WTC11 (cell line): ENCODE results near the gene HACD2. TPM values are rescaled to one million over a fixed set of nuclear protein-coding genes. Genes with fewer than 3 reads are reported as not detected.

Source experiments
- ATAC-seq: fragments of 200-7000 bp; cut with Tn5 transposase; 2 replicates; pipeline ENCODE4 v1.10.0; 2021; ENCODE audit warnings: mild to moderate bottlenecking, moderate library complexity
- CTCF ChIA-PET: fragments of 300-600 bp; sonication (Branson Sonifier 250); formaldehyde crosslinking; loops from one replicate; lab custom pipeline; 2021; ENCODE audit warnings: antibody characterized with exemption; lab: Charles Lee
- POLR2A ChIA-PET: fragments of 350-600 bp; sonication (Branson Sonifier 250); formaldehyde crosslinking; loops from one replicate; lab custom pipeline; 2021; ENCODE audit warnings: antibody characterized with exemption; lab: Charles Lee
- DNase-seq: peaks from one replicate; pipeline ENCODE4 v3.0.0; 2021; ENCODE audit warnings: low spot score
- H3K27ac Mint-ChIP-seq: 2 replicates; pipeline ENCODE4 v1.8.0; 2021; ENCODE audit warnings: mixed read lengths
- H3K27me3 Mint-ChIP-seq: 2 replicates; pipeline ENCODE4 v1.8.0; 2021; ENCODE audit warnings: low read depth, mild to moderate bottlenecking, moderate library complexity, mixed read lengths
- H3K36me3 Mint-ChIP-seq: 2 replicates; pipeline ENCODE4 v1.8.0; 2021; ENCODE audit warnings: mixed read lengths
- H3K4me1 Mint-ChIP-seq: 2 replicates; pipeline ENCODE4 v1.8.0; 2022; ENCODE audit warnings: mixed read lengths
- H3K4me3 Mint-ChIP-seq: 2 replicates; pipeline ENCODE4 v1.8.0; 2021; ENCODE audit warnings: mild to moderate bottlenecking, moderate library complexity, mixed read lengths
- H3K9me3 Mint-ChIP-seq: 2 replicates; pipeline ENCODE4 v1.8.0; 2021; ENCODE audit warnings: mixed read lengths
- AFF4 ChIP-seq: sonication (generic); formaldehyde crosslinking; IDR thresholded peaks from 2 replicates; pipeline ENCODE4 v1.8.1; 2023; ENCODE audit warnings: mild to moderate bottlenecking, missing genetic modification reagents, borderline replicate concordance
- ATF6 ChIP-seq: sonication (generic); formaldehyde crosslinking; IDR thresholded peaks from 2 replicates; pipeline ENCODE4 v1.8.1; 2023; ENCODE audit warnings: mild to moderate bottlenecking, missing genetic modification reagents
- CREB1 ChIP-seq: sonication (generic); formaldehyde crosslinking; IDR thresholded peaks from 2 replicates; pipeline ENCODE4 v1.8.0; 2023; ENCODE audit warnings: mild to moderate bottlenecking, missing genetic modification reagents
- ERG ChIP-seq: fragments of 250-450 bp; sonication (Bioruptor Pico); IDR thresholded peaks from 2 replicates; pipeline ENCODE4 v1.8.0; 2021; ENCODE audit warnings: mild to moderate bottlenecking
- FOXP4 ChIP-seq: sonication (generic); formaldehyde crosslinking; IDR thresholded peaks from 2 replicates; pipeline ENCODE4 v1.8.0; 2022; ENCODE audit warnings: mild to moderate bottlenecking, missing genetic modification reagents
- GABPB1 ChIP-seq: sonication (generic); formaldehyde crosslinking; IDR thresholded peaks from 2 replicates; pipeline ENCODE4 v1.8.1; 2023; ENCODE audit warnings: mild to moderate bottlenecking, missing genetic modification reagents
- JUN ChIP-seq: sonication (generic); formaldehyde crosslinking; IDR thresholded peaks from 2 replicates; pipeline ENCODE4 v1.8.0; 2023; ENCODE audit warnings: mild to moderate bottlenecking, missing genetic modification reagents
- MYBL2 ChIP-seq: sonication (generic); formaldehyde crosslinking; IDR thresholded peaks from 2 replicates; pipeline ENCODE4 v1.8.1; 2023; ENCODE audit warnings: mild to moderate bottlenecking, moderate library complexity, missing genetic modification reagents
- SMAD3 ChIP-seq: sonication (generic); formaldehyde crosslinking; IDR thresholded peaks from 2 replicates; pipeline ENCODE4 v1.8.0; 2022; ENCODE audit warnings: missing genetic modification reagents, mild to moderate bottlenecking, borderline replicate concordance
- SMAD4 ChIP-seq: sonication (generic); formaldehyde crosslinking; IDR thresholded peaks from 2 replicates; pipeline ENCODE4 v1.8.0; 2022; ENCODE audit warnings: mild to moderate bottlenecking, missing genetic modification reagents
- SP1 ChIP-seq: sonication (generic); formaldehyde crosslinking; conservative IDR thresholded peaks from 2 replicates; pipeline ENCODE4 v1.8.1; 2022; ENCODE audit warnings: missing genetic modification reagents
- ZMAT4 ChIP-seq: fragments of 250-450 bp; sonication (Bioruptor Pico); IDR thresholded peaks from 2 replicates; pipeline ENCODE4 v1.9.0; 2021; ENCODE audit warnings: mild to moderate bottlenecking
- ZNF219 ChIP-seq: sonication (generic); formaldehyde crosslinking; IDR thresholded peaks from 2 replicates; pipeline ENCODE4 v1.8.0; 2023; ENCODE audit warnings: missing genetic modification reagents, mild to moderate bottlenecking, borderline replicate concordance
- ZNF416 ChIP-seq: fragments of 250-450 bp; sonication (Bioruptor Pico); IDR thresholded peaks from 2 replicates; pipeline ENCODE4 v1.9.0; 2021; ENCODE audit warnings: mild to moderate bottlenecking, inconsistent platforms
- ZNF425 ChIP-seq: fragments of 250-450 bp; sonication (Bioruptor Pico); conservative IDR thresholded peaks from 2 replicates; pipeline ENCODE4 v1.9.0; 2021; ENCODE audit warnings: mild to moderate bottlenecking
- ZNF512 ChIP-seq: sonication (generic); formaldehyde crosslinking; IDR thresholded peaks from 2 replicates; pipeline ENCODE4 v1.8.1; 2022; ENCODE audit warnings: missing genetic modification reagents, borderline replicate concordance
- ZNF671 ChIP-seq: fragments of 250-450 bp; sonication (Bioruptor Pico); IDR thresholded peaks from 2 replicates; pipeline ENCODE4 v1.8.0; 2021; ENCODE audit warnings: mild to moderate bottlenecking
- total RNA-seq: library from RNA; stranded (reverse); gene quantifications from 3 replicates; pipeline ENCODE4 v1.2.3, GENCODE V29; 2021

The HACD2 gene
- total RNA-seq, 1 experiment from 2014 or later, result 26.1 TPM

- Mint-ChIP-seq H3K36me3 (no peaks in the 10 kb centered on the region), H3K27ac (no peak overlapping the region), H3K4me3 (no peak overlapping the region), H3K4me1 (peaks cover 25% of the 10 kb centered on the region), H3K9me3 (no peaks in the 10 kb centered on the region), H3K27me3 (no peaks in the 10 kb centered on the region)
- ATAC-seq, result no peak
- no peak for DNase-seq
- ChIA-PET POLR2A (interaction anchor here (1.2 kb wide), 1 partner anchor 32 kb away, joined by 3 read pairs; no protein-coding TSS in a partner anchor), CTCF (interaction anchor here (4.8 kb wide), 1 partner anchor 24 kb away, joined by 25 read pairs; no protein-coding TSS in a partner anchor)
- TF ChIP-seq SMAD4 (CRISPR knock-in tag) (no peak), CREB1 (CRISPR knock-in tag) (no peak), GABPB1 (CRISPR knock-in tag) (0 out of 2 replicates have a peak, but pooled peaks have one; percentile 51)
These were observed 33.3 kb upstream of the HACD2 start for GRCh38 chr3:123618076-123618708.

- no peaks in the 10 kb centered on the region for H3K27me3 Mint-ChIP-seq
- ChIA-PET POLR2A (interaction anchor here (0.5 to 0.7 kb wide), 2 partner anchors 8 to 1156 kb away, joined by 3 read pairs; no protein-coding TSS in a partner anchor), CTCF (no interaction called here)
- H3K4me1 Mint-ChIP-seq, result peaks cover 20% of the 10 kb centered on the region
- H3K9me3 Mint-ChIP-seq, result no peaks in the 10 kb centered on the region
- H3K27ac Mint-ChIP-seq, result no peak overlapping the region
- TF ChIP-seq ZNF671 (CRISPR knock-in tag) (no peak), JUN (CRISPR knock-in tag) (no peak), ZNF416 (CRISPR knock-in tag) (no peak), SMAD4 (CRISPR knock-in tag) (no peak), AFF4 (CRISPR knock-in tag) (no peak), ZNF425 (CRISPR knock-in tag) (no peak), MYBL2 (no peak), ERG (no peak), ZMAT4 (CRISPR knock-in tag) (no peak)
- no peak for ATAC-seq
- no peaks in the 10 kb centered on the region for H3K36me3 Mint-ChIP-seq
- no peak overlapping the region for H3K4me3 Mint-ChIP-seq
- no peak for DNase-seq
These were observed 31.7 kb upstream of the HACD2 start for GRCh38 chr3:123616593-123616992.

GRCh38 chr3:123613543-123613942, 28.7 kb upstream of the HACD2 start:
- no peaks in the 10 kb centered on the region for H3K27me3 Mint-ChIP-seq
- DNase-seq (no peak), ATAC-seq (no peak)
- no peaks in the 10 kb centered on the region for H3K9me3 Mint-ChIP-seq
- peaks cover 3% of the 10 kb centered on the region; the same call in 1 of the 2 replicates for H3K4me1 Mint-ChIP-seq
- CTCF ChIA-PET, result interaction anchor here (0.7 kb wide), 1 partner anchor 317 kb away, joined by 5 read pairs; no protein-coding TSS in a partner anchor
- 0 out of 2 replicates have a peak, but pooled peaks cover 3% of the 10 kb centered on the region for H3K36me3 Mint-ChIP-seq
- POLR2A ChIA-PET, result no interaction called here
- no peak overlapping the region for H3K4me3 Mint-ChIP-seq
- no peak overlapping the region for H3K27ac Mint-ChIP-seq
- TF ChIP-seq FOXP4 (CRISPR knock-in tag) (no peak), SP1 (CRISPR knock-in tag) (no peak), ATF6 (CRISPR knock-in tag) (no peak), ZNF512 (no peak), JUN (CRISPR knock-in tag) (no peak), SMAD3 (no peak), ZNF219 (CRISPR knock-in tag) (no peak)
